SU-DHL-6 (cell line): Measurements from ENCODE around the gene KRTAP4-12.
"Not testable (repeated sequence)": the region's sequence is repeated elsewhere in the genome, so short reads cannot be mapped to it uniquely, and the experiment has no call there.

Experiments
- CTCF ChIP-seq: fragments of 200-600 bp; sonication (generic); IDR thresholded peaks from one replicate; pipeline ENCODE4 v1.5.1; 2017; ENCODE audit warnings: antibody characterized with exemption, mild to moderate bottlenecking, low read length, moderate library complexity; ENCODE audit not compliant: insufficient read depth, poor library complexity, severe bottlenecking
- EZH2phosphoT487 ChIP-seq: fragments of 200-600 bp; sonication (generic), shearing (Covaris generic); conservative IDR thresholded peaks from 2 replicates; pipeline ENCODE4 v1.6.1; 2018; ENCODE audit warnings: mild to moderate bottlenecking, antibody characterized with exemption, low read length, moderate library complexity, mixed read lengths

DNA sequence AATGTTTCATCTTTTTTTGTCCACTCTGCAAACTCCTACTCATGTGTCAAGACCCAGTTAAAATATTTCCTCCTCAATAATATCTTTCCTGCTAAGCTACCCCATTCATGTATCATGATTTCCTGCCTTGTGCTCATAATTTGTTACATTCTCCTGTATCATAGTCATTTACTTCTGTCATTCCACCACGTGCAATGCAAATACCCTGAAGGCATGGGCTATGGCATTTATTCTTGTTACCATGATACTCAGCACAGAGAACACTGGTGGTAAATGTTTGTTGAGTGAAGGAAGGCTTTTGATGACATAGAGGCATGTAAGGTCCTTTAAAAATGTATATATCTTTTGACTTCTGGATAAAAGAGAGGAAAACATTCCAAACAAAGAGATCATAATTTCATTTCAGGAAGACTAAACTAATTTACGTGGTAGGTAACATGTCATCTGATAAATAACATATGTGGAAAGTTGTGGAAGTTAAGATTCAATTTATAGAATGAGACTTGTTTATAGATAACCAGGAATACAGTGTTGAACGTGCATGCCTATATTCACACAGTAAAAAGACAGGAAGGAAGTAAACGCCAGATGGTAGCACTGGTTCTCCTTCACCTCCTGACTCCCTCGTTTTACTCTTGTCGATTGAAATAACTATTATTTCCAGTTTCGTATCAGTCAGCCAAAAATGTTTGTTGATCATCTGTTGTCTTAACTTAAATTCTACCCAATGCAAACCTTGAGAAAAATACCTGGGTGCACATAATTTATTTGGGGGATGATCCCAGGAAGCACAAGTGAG lies 24.1 kb downstream of the KRTAP4-12 start:
- TF ChIP-seq CTCF, EZH2phosphoT487: not testable (repeated sequence)
